Naive thymus-derived CD4-positive, alpha-beta T cell (primary cell): ENCODE results near the gene CLEC20A. TPM values are rescaled to one million over a fixed set of nuclear protein-coding genes. Genes with fewer than 3 reads are reported as not detected.

Experiments
- ATAC-seq: fragments of 150-1000 bp; cut with Tn5 transposase; 2 replicates; pipeline ENCODE4 v1.10.0; 2021; ENCODE audit warnings: mild to moderate bottlenecking, moderate library complexity
- CTCF ChIA-PET: fragments of 350-600 bp; sonication (Branson Sonifier 250); formaldehyde crosslinking; loops from one replicate; lab custom pipeline; 2021; ENCODE audit warnings: antibody characterized with exemption; lab: Charles Lee
- POLR2A ChIA-PET: fragments of 350-600 bp; sonication (Branson Sonifier 250); formaldehyde crosslinking; loops from one replicate; lab custom pipeline; 2021; ENCODE audit warnings: antibody characterized with exemption, inconsistent platforms; lab: Charles Lee
- DNase-seq, 9 donors: peaks; one replicate each; pipeline versions ENCODE4 v3.0.0 to v3.0.0-alpha.2; 2020 to 2022; ENCODE audit warnings: mixed read lengths in 1 of 9
- H3K27ac ChIP-seq: one replicate; pipeline ENCODE4 v1.7.0; 2013; ENCODE audit warnings: mild to moderate bottlenecking, low read depth, low read length, moderate library complexity
- H3K27me3 ChIP-seq, 2 donors: one replicate each; pipeline ENCODE4 v1.7.0; 2013; ENCODE audit warnings: low read length in 2 of 2, mild to moderate bottlenecking in 2 of 2, moderate library complexity in 2 of 2; ENCODE audit not compliant: control insufficient read depth in 2 of 2, insufficient read depth in 2 of 2
- H3K36me3 ChIP-seq, 3 experiments: 1 replicate in 2 of 3; 2 replicates in 1 of 3; pipeline ENCODE4 v1.7.0; 2013; ENCODE audit warnings: low read length in 3 of 3, mild to moderate bottlenecking in 3 of 3, moderate library complexity in 1 of 3; ENCODE audit not compliant: insufficient read depth in 3 of 3, control insufficient read depth in 2 of 3
- H3K4me1 ChIP-seq, 2 donors: one replicate each; pipeline ENCODE4 v1.7.0; 2013; ENCODE audit warnings: low read length in 2 of 2, mild to moderate bottlenecking in 2 of 2, moderate library complexity in 1 of 2; ENCODE audit not compliant: control insufficient read depth in 2 of 2, insufficient read depth in 2 of 2
- H3K4me3 ChIP-seq: 2 replicates; pipeline ENCODE4 v1.7.0; 2013; ENCODE audit warnings: mild to moderate bottlenecking, low read length
- H3K9me3 ChIP-seq, 3 experiments: 1 replicate in 2 of 3; 2 replicates in 1 of 3; pipeline ENCODE4 v1.7.0; 2013; ENCODE audit warnings: low read length in 3 of 3; ENCODE audit not compliant: control insufficient read depth in 2 of 3
- H3K27ac Mint-ChIP-seq, 9 donors: one replicate each; pipeline ENCODE4 v1.8.0; 2020 to 2022; ENCODE audit warnings: mixed read lengths in 9 of 9, mild to moderate bottlenecking in 8 of 9, moderate library complexity in 5 of 9, inconsistent platforms in 2 of 9
- H3K27me3 Mint-ChIP-seq, 5 donors: one replicate each; pipeline ENCODE4 v1.8.0; 2021 to 2022; ENCODE audit warnings: mixed read lengths in 5 of 5, mild to moderate bottlenecking in 1 of 5
- H3K36me3 Mint-ChIP-seq, 5 donors: one replicate each; pipeline ENCODE4 v1.8.0; 2020 to 2022; ENCODE audit warnings: mixed read lengths in 5 of 5, mild to moderate bottlenecking in 3 of 5, inconsistent platforms in 1 of 5
- H3K4me1 Mint-ChIP-seq, 7 donors: one replicate each; pipeline ENCODE4 v1.8.0; 2020 to 2022; ENCODE audit warnings: mixed read lengths in 7 of 7, mild to moderate bottlenecking in 3 of 7, inconsistent platforms in 1 of 7
- H3K4me3 Mint-ChIP-seq, 10 donors: one replicate each; pipeline ENCODE4 v1.8.0; 2020 to 2022; ENCODE audit warnings: mild to moderate bottlenecking in 10 of 10, mixed read lengths in 10 of 10, moderate library complexity in 6 of 10, inconsistent platforms in 2 of 10
- H3K9me3 Mint-ChIP-seq, 11 donors: one replicate each; pipeline ENCODE4 v1.8.0; 2020 to 2022; ENCODE audit warnings: mixed read lengths in 11 of 11, mild to moderate bottlenecking in 4 of 11, inconsistent platforms in 1 of 11, moderate library complexity in 1 of 11
- intact Hi-C, 2 donors: fragments of 100-400 bp; cut with micrococcal nuclease; formaldehyde crosslinking; loops; one replicate each; pipeline ENCODE4 v1.15.1; 2023
- polyA plus RNA-seq, 2 donors: library from polyadenylated mRNA; unstranded; fragments of 300-500 nt; fragmentation: Illumina TruSeq; gene quantifications; one replicate each; pipeline ENCODE4 v1.2.3, GENCODE V29; 2021
- total RNA-seq, 6 experiments: library from RNA in 5 of 6; stranded (reverse) in 5 of 6; gene quantifications; 1 replicate in 5 of 6; 2 replicates in 1 of 6; pipeline ENCODE4 v1.2.3 and lab custom pipeline; 2021 to 2026

Gene CLEC20A
- total and polyA plus RNA-seq, 7 experiments from 2014 or later, result not detected

GRCh38 chr1:178467837-178468236 lies 28.9 kb downstream of the CLEC20A start:
- Mint-ChIP-seq H3K27me3 (peaks cover 4 to 21% (median 20%) of the 10 kb centered on the region in 5 donors), H3K4me1 (no peaks in the 10 kb centered on the region), H3K36me3 (no peaks in the 10 kb centered on the region), H3K4me3 (no peak overlapping the region), H3K27ac (no peak overlapping the region), H3K9me3 (no peaks in the 10 kb centered on the region)
- ChIA-PET CTCF (no interaction called here), POLR2A (no interaction called here)
- H3K4me3 ChIP-seq, result no peak overlapping the region
- intact Hi-C loops, result no loop called here
- H3K27me3 ChIP-seq, result no peaks in the 10 kb centered on the region
- no peaks in the 10 kb centered on the region for H3K9me3 ChIP-seq
- no peak for ATAC-seq
- H3K4me1 ChIP-seq, result no peaks in the 10 kb centered on the region
- no peaks in the 10 kb centered on the region for H3K36me3 ChIP-seq
- no peak for DNase-seq
- no peak overlapping the region for H3K27ac ChIP-seq

GRCh38 chr1:178465011-178465410 lies 31.8 kb downstream of the CLEC20A start:
- no peak for DNase-seq
- Mint-ChIP-seq H3K4me1 (no peaks in the 10 kb centered on the region), H3K27me3 (peaks cover 0 to 14% (median 13%) of the 10 kb centered on the region in 5 donors), H3K36me3 (no peaks in the 10 kb centered on the region), H3K9me3 (no peaks in the 10 kb centered on the region), H3K27ac (no peak overlapping the region), H3K4me3 (no peak overlapping the region)
- ChIA-PET CTCF (no interaction called here), POLR2A (no interaction called here)
- intact Hi-C loops, result no loop called here
- no peak for ATAC-seq
- H3K27ac ChIP-seq, result no peak overlapping the region
- H3K27me3 ChIP-seq, result no peaks in the 10 kb centered on the region
- no peaks in the 10 kb centered on the region for H3K9me3 ChIP-seq
- no peaks in the 10 kb centered on the region for H3K4me1 ChIP-seq
- H3K4me3 ChIP-seq, result no peak overlapping the region
- no peaks in the 10 kb centered on the region for H3K36me3 ChIP-seq

GRCh38 chr1:178464566-178464965 lies 32.2 kb downstream of the CLEC20A start:
- no peak for DNase-seq
- ATAC-seq, result no peak
- H3K27ac Mint-ChIP-seq, result no peak overlapping the region
- H3K36me3 Mint-ChIP-seq, result no peaks in the 10 kb centered on the region
- no peaks in the 10 kb centered on the region for H3K9me3 Mint-ChIP-seq
- H3K36me3 ChIP-seq, result no peaks in the 10 kb centered on the region
- H3K27me3 ChIP-seq, result no peaks in the 10 kb centered on the region
- ChIA-PET POLR2A (no interaction called here), CTCF (no interaction called here)
- H3K4me3 ChIP-seq, result no peak overlapping the region
- H3K27ac ChIP-seq, result no peak overlapping the region
- no peaks in the 10 kb centered on the region for H3K4me1 ChIP-seq
- peaks cover 0 to 14% (median 13%) of the 10 kb centered on the region in 5 donors for H3K27me3 Mint-ChIP-seq
- no peaks in the 10 kb centered on the region for H3K4me1 Mint-ChIP-seq
- H3K9me3 ChIP-seq, result no peaks in the 10 kb centered on the region
- H3K4me3 Mint-ChIP-seq, result no peak overlapping the region
- intact Hi-C loops, result no loop called here

- CTCF ChIA-PET, result no interaction called here
- POLR2A ChIA-PET, result no interaction called here
Observed at GRCh38 chr1:178464141-178464540, 32.6 kb downstream of the CLEC20A start.

GRCh38 chr1:178461701-178462100 lies 35.1 kb downstream of the CLEC20A start:
- Histone ChIP-seq H3K36me3 (no peaks in the 10 kb centered on the region), H3K27me3 (no peaks in the 10 kb centered on the region), H3K4me3 (no peak overlapping the region), H3K4me1 (no peaks in the 10 kb centered on the region), H3K9me3 (no peaks in the 10 kb centered on the region), H3K27ac (no peak overlapping the region)
- ChIA-PET POLR2A (no interaction called here), CTCF (no interaction called here)
- Mint-ChIP-seq H3K9me3 (no peaks in the 10 kb centered on the region), H3K27me3 (peaks cover 2 to 7% (median 7%) of the 10 kb centered on the region in 5 donors), H3K4me1 (no peaks in the 10 kb centered on the region), H3K27ac (no peak overlapping the region), H3K4me3 (no peak overlapping the region), H3K36me3 (no peaks in the 10 kb centered on the region)
- ATAC-seq (no peak), DNase-seq (no peak)
- intact Hi-C loops, result no loop called here

More at GRCh38 chr1:178464141-178464540, 32.6 kb downstream of the CLEC20A start:
- no peaks in the 10 kb centered on the region for H3K9me3 Mint-ChIP-seq
- no peak overlapping the region for H3K27ac Mint-ChIP-seq
- no peak overlapping the region for H3K4me3 Mint-ChIP-seq
- H3K36me3 Mint-ChIP-seq, result no peaks in the 10 kb centered on the region
- Histone ChIP-seq H3K9me3 (no peaks in the 10 kb centered on the region), H3K36me3 (no peaks in the 10 kb centered on the region), H3K27ac (no peak overlapping the region), H3K4me3 (no peak overlapping the region), H3K4me1 (no peaks in the 10 kb centered on the region), H3K27me3 (no peaks in the 10 kb centered on the region)
- ATAC-seq, result no peak
- no peaks in the 10 kb centered on the region for H3K4me1 Mint-ChIP-seq
- intact Hi-C loops, result no loop called here
- no peak for DNase-seq
- peaks cover 0 to 14% (median 13%) of the 10 kb centered on the region in 5 donors for H3K27me3 Mint-ChIP-seq

GRCh38 chr1:178461104-178461503 lies 35.7 kb downstream of the CLEC20A start:
- ATAC-seq (no peak), DNase-seq (no peak)
- no peak overlapping the region for H3K4me3 ChIP-seq
- Mint-ChIP-seq H3K27me3 (peaks cover 0 to 7% (median 7%) of the 10 kb centered on the region in 5 donors), H3K4me3 (no peak overlapping the region), H3K36me3 (no peaks in the 10 kb centered on the region), H3K27ac (no peak overlapping the region), H3K9me3 (no peaks in the 10 kb centered on the region), H3K4me1 (no peaks in the 10 kb centered on the region)
- no peaks in the 10 kb centered on the region for H3K36me3 ChIP-seq
- intact Hi-C loops, result no loop called here
- POLR2A ChIA-PET, result no interaction called here
- no peaks in the 10 kb centered on the region for H3K27me3 ChIP-seq
- H3K9me3 ChIP-seq, result no peaks in the 10 kb centered on the region
- H3K4me1 ChIP-seq, result no peaks in the 10 kb centered on the region
- CTCF ChIA-PET, result no interaction called here
- no peak overlapping the region for H3K27ac ChIP-seq

GRCh38 chr1:178458203-178458602 lies 38.6 kb downstream of the CLEC20A start:
- Histone ChIP-seq H3K36me3 (no peaks in the 10 kb centered on the region), H3K4me3 (no peak overlapping the region), H3K9me3 (no peaks in the 10 kb centered on the region), H3K27me3 (no peaks in the 10 kb centered on the region), H3K27ac (no peak overlapping the region), H3K4me1 (no peaks in the 10 kb centered on the region)
- DNase-seq (no peak), ATAC-seq (no peak)
- CTCF ChIA-PET, result no interaction called here
- peaks cover 0 to 7% (median 0%) of the 10 kb centered on the region in 5 donors for H3K27me3 Mint-ChIP-seq
- no peak overlapping the region for H3K4me3 Mint-ChIP-seq
- no peaks in the 10 kb centered on the region for H3K36me3 Mint-ChIP-seq
- intact Hi-C loops, result no loop called here
- POLR2A ChIA-PET, result no interaction called here
- H3K4me1 Mint-ChIP-seq, result no peaks in the 10 kb centered on the region
- H3K9me3 Mint-ChIP-seq, result no peaks in the 10 kb centered on the region
- H3K27ac Mint-ChIP-seq, result no peak overlapping the region
